A673 (cell line): ENCODE data around the gene TSTD1. TPM values are rescaled to one million over a fixed set of nuclear protein-coding genes. Genes with fewer than 3 reads are reported as not detected.

Experiments used
- Bru-seq: library from RNA; stranded (reverse); fragments of 400-500 nt; gene quantifications from one replicate; lab custom pipeline; 2021; lab: Mats Ljungman, UMichigan
- BruChase-seq, 2 experiments: library from RNA; stranded (reverse); fragments of 400-500 nt; gene quantifications; one replicate each; lab custom pipeline; 2021; lab: Mats Ljungman, UMichigan
- BruUV-seq: library from RNA; stranded (reverse); fragments of 400-500 nt; replicated peaks from 2 replicates; lab custom pipeline; 2021; lab: Mats Ljungman, UMichigan
- CTCF ChIA-PET: fragments of 300-600 bp; sonication (Branson Sonifier 250); formaldehyde crosslinking; loops from one replicate; lab custom pipeline; 2022; ENCODE audit warnings: antibody characterized with exemption; lab: Charles Lee
- POLR2A ChIA-PET: fragments of 300-600 bp; sonication (Branson Sonifier 250); formaldehyde crosslinking; loops from one replicate; lab custom pipeline; 2022; ENCODE audit warnings: antibody characterized with exemption; ENCODE audit not compliant: low non-redundant PET; lab: Charles Lee
- DNase-seq: peaks from one replicate; pipeline ENCODE4 v3.0.0-alpha.2; 2015; ENCODE audit warnings: low spot score
- H3K27ac ChIP-seq: fragments of 200-600 bp; sonication (generic); 2 replicates; pipeline ENCODE4 v1.5.1; 2016; ENCODE audit warnings: mixed run types, low read depth, mild to moderate bottlenecking, mixed read lengths, antibody characterized with exemption, low read length; ENCODE audit not compliant: poor library complexity, severe bottlenecking
- H3K27me3 ChIP-seq: fragments of 200-600 bp; sonication (generic); replicated peaks from 2 replicates; pipeline ENCODE4 v1.6.1; 2017; ENCODE audit warnings: mixed run types, low read depth, mild to moderate bottlenecking, mixed read lengths, antibody characterized with exemption, low read length; ENCODE audit not compliant: insufficient read depth, poor library complexity
- H3K36me3 ChIP-seq: fragments of 200-600 bp; sonication (generic); 2 replicates; pipeline ENCODE4 v1.6.1; 2016; ENCODE audit warnings: mixed run types, mild to moderate bottlenecking, mixed read lengths, antibody characterized with exemption, low read length; ENCODE audit not compliant: insufficient read depth, poor library complexity, severe bottlenecking
- H3K4me1 ChIP-seq: fragments of 200-600 bp; sonication (generic); 2 replicates; pipeline ENCODE4 v1.6.1; 2017; ENCODE audit warnings: mixed run types, mild to moderate bottlenecking, mixed read lengths, antibody characterized with exemption, low read length; ENCODE audit not compliant: insufficient read depth, poor library complexity, severe bottlenecking
- H3K4me3 ChIP-seq: fragments of 200-600 bp; sonication (generic); 2 replicates; pipeline ENCODE4 v1.5.1; 2016; ENCODE audit warnings: low read depth, mixed run types, mild to moderate bottlenecking, mixed read lengths, low read length; ENCODE audit not compliant: poor library complexity, severe bottlenecking
- H3K9me3 ChIP-seq: fragments of 200-600 bp; sonication (generic); 2 replicates; pipeline ENCODE4 v1.6.1; 2016; ENCODE audit warnings: mixed run types, low read depth, mild to moderate bottlenecking, mixed read lengths, antibody characterized with exemption, low read length; ENCODE audit not compliant: poor library complexity, severe bottlenecking
- EZH2 ChIP-seq: fragments of 200-600 bp; sonication (generic); IDR thresholded peaks from 2 replicates; pipeline ENCODE4 v1.6.1; 2017; ENCODE audit warnings: borderline replicate concordance, low read depth, mild to moderate bottlenecking, mixed read lengths, antibody characterized with exemption, low read length; ENCODE audit not compliant: poor library complexity, severe bottlenecking
- intact Hi-C: fragments of 100-400 bp; cut with micrococcal nuclease; formaldehyde crosslinking; loops from one replicate; pipeline ENCODE4 v1.10.0; 2022; ENCODE audit not compliant: unreplicated experiment
- long read RNA-seq: library from polyadenylated mRNA; stranded (forward); transcript quantifications from one replicate; pipeline ENCODE4 v2.0.0, GENCODE V29; 2022
- total RNA-seq: library from RNA; stranded (reverse); gene quantifications from 2 replicates; pipeline ENCODE4 v1.2.3, GENCODE V29; 2021
- TF ChIP-seq, protein P1 (sequence below): fragments of 300-800, 200-600 bp; sonication (generic); conservative IDR thresholded peaks from 2 replicates; pipeline ENCODE4 v1.5.1; 2017; ENCODE audit warnings: low read depth, mild to moderate bottlenecking, antibody characterized with exemption, low read length, moderate library complexity, mixed read lengths

TSTD1 gene, protein sequence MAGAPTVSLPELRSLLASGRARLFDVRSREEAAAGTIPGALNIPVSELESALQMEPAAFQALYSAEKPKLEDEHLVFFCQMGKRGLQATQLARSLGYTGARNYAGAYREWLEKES
- total RNA-seq (1.2 and 1.3 TPM in 2 replicates), Bru-seq, nascent RNA (percentile 35 among the genes with signal in this experiment), BruChase-seq, experiment 1, labeled RNA remaining after a 2-hour chase (percentile 43 among the genes with signal in this experiment), BruChase-seq, experiment 2, labeled RNA remaining after a 6-hour chase (percentile 36 among the genes with signal in this experiment)
- long read RNA-seq: 0 reads

DNA sequence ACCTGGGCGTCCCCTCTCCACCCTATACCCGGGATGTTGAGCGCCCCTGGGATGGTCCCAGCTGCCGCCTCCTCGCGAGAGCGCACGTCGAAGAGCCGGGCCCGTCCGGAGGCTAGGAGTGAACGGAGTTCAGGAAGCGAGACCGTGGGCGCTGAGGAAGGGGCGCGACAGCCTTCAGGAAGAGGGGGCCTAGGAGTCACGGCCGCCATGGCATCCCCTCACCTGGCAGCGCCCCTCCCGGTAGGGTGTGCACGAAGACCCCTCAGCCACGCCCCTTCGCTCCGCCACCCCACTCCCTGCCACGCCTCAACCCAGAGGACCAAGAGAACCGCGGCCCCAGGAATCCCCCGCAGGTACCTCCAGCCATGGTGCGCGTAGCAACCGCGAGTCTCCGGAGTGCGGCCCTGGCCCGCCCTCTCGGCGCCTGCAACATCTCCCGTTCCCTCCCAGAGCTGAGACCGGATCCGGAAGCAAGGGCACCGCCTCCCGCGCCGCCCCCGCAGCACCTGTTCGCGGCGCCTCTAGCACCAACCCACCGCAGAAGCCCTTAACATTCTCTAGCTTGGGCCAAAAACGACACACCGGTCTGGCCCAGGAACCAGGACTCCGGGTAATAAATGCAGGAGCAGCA lies at the start of gene TSTD1:
TSS of gene TSTD1 (minus strand) at position 442 of the 631 bp plus-strand sequence. CDS start at position 367, 75 bp downstream.
- Histone ChIP-seq H3K36me3 (peaks cover 40% of the 10 kb centered on the region), H3K27me3 (no peaks in the 10 kb centered on the region), H3K9me3 (no peaks in the 10 kb centered on the region), H3K4me1 (no peaks in the 10 kb centered on the region), H3K27ac (no peak within 1 kb of the TSS), H3K4me3 (no peak within 1 kb of the TSS)
- DNase-seq: no peak
- BruUV-seq: no TSS peak
- TF ChIP-seq EZH2: no peak
- TF ChIP-seq, protein P1, sequence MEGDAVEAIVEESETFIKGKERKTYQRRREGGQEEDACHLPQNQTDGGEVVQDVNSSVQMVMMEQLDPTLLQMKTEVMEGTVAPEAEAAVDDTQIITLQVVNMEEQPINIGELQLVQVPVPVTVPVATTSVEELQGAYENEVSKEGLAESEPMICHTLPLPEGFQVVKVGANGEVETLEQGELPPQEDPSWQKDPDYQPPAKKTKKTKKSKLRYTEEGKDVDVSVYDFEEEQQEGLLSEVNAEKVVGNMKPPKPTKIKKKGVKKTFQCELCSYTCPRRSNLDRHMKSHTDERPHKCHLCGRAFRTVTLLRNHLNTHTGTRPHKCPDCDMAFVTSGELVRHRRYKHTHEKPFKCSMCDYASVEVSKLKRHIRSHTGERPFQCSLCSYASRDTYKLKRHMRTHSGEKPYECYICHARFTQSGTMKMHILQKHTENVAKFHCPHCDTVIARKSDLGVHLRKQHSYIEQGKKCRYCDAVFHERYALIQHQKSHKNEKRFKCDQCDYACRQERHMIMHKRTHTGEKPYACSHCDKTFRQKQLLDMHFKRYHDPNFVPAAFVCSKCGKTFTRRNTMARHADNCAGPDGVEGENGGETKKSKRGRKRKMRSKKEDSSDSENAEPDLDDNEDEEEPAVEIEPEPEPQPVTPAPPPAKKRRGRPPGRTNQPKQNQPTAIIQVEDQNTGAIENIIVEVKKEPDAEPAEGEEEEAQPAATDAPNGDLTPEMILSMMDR: no peak
- intact Hi-C loops: no loop called here
- ChIA-PET CTCF (interaction anchor here (0.6 kb wide), 1 partner anchor 59 kb away, joined by 3 read pairs; no protein-coding TSS in a partner anchor), POLR2A (no interaction called here)

DNA sequence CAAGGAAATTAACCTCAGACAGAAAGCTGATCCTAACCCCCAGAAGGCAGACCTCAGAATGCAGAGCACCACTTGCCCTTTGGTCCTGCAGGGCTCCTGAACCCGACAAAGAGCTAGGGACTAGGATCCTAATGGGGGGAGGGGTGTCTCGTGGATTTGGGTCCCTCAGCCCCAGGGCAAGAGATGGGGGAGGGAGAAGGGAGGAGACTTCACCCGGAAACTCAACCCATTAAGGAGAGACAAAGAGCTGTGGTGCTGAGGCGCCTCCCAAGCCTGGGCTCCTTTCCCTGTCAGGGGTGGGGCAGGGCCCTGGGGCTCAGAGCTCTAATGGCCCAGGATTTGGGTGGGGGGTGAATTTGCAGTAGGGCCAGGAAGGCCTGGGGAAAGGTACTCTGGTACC lies 47.7 kb upstream of the TSTD1 start:
- BruUV-seq: no TSS peak

DNA sequence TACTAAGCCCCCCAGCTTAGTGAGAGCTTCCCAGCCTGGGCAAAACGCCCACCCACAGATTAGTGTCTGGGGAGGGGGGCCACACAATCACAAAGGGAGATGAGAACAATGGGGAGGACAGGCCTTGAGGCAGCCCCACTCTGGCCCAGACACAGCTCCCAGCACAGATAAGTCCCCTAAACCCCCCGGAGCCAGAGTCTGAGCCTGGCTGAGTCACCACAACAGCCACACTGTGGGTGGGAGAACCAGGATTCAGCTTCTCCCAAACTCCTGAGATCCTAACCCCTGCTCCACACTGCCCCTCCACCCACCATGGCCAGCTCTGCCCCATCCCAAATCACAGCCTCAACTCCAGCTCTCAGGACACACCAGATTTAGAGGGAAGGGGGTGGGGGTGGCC lies 46.4 kb upstream of the TSTD1 start:
- DNase-seq: no peak
- no peaks in the 10 kb centered on the region for H3K4me1 ChIP-seq
- H3K27me3 ChIP-seq: no peaks in the 10 kb centered on the region
- TF ChIP-seq EZH2: no peak
- TF ChIP-seq, protein P1: no peak
- no peak overlapping the region for H3K4me3 ChIP-seq
- intact Hi-C loops: no loop called here
- no peaks in the 10 kb centered on the region for H3K9me3 ChIP-seq
- no TSS peak for BruUV-seq
- ChIA-PET CTCF (no interaction called here), POLR2A (interaction anchor here (0.7 kb wide), 1 partner anchor 39 kb away, joined by 4 read pairs; the partner anchor contains the start of gene USF1)
- H3K27ac ChIP-seq: no peak overlapping the region
- H3K36me3 ChIP-seq: no peaks in the 10 kb centered on the region

More for the DNA sequence above, 47.7 kb upstream of the TSTD1 start:
- Histone ChIP-seq H3K4me1 (no peaks in the 10 kb centered on the region), H3K27me3 (no peaks in the 10 kb centered on the region), H3K4me3 (no peak overlapping the region), H3K36me3 (no peaks in the 10 kb centered on the region), H3K27ac (no peak overlapping the region), H3K9me3 (no peaks in the 10 kb centered on the region)
- intact Hi-C loops: no loop called here
- DNase-seq: no peak
- TF ChIP-seq, protein P1: no peak
- TF ChIP-seq EZH2: no peak
- POLR2A ChIA-PET: no interaction called here
- CTCF ChIA-PET: no interaction called here
